Mesothelial cell of epicardium (in vitro differentiated cells): ENCODE results near the gene ARF1. TPM values are rescaled to one million over a fixed set of nuclear protein-coding genes. Genes with fewer than 3 reads are reported as not detected.

Experiments used
- DNase-seq, 2 experiments: peaks; one replicate each; pipeline ENCODE4 v3.0.0; 2021; ENCODE audit warnings: low spot score in 2 of 2; ENCODE audit not compliant: unreplicated experiment in 2 of 2
- H3K27ac Mint-ChIP-seq: 2 replicates; pipeline ENCODE4 v1.8.0; 2021; ENCODE audit warnings: mixed read lengths
- H3K27me3 Mint-ChIP-seq: 2 replicates; pipeline ENCODE4 v1.8.0; 2021; ENCODE audit warnings: low read depth, mixed read lengths
- H3K36me3 Mint-ChIP-seq: 2 replicates; pipeline ENCODE4 v1.8.0; 2021; ENCODE audit warnings: mixed read lengths
- H3K4me1 Mint-ChIP-seq: 2 replicates; pipeline ENCODE4 v1.8.0; 2021; ENCODE audit warnings: mixed read lengths
- H3K4me3 Mint-ChIP-seq: 2 replicates; pipeline ENCODE4 v1.8.0; 2021; ENCODE audit warnings: mild to moderate bottlenecking, moderate library complexity, mixed read lengths
- H3K9me3 Mint-ChIP-seq: 2 replicates; pipeline ENCODE4 v1.8.0; 2021; ENCODE audit warnings: mixed read lengths
- CTCF ChIP-seq: fragments of 200-600 bp; sonication (generic); IDR thresholded peaks from one replicate; pipeline ENCODE4 v1.5.0; 2021; ENCODE audit warnings: antibody characterized with exemption; ENCODE audit not compliant: unreplicated experiment
- total RNA-seq: library from RNA; stranded (reverse); gene quantifications from 3 replicates; pipeline ENCODE4 v1.2.1, GENCODE V29; 2021

ARF1 gene
- total RNA-seq, 1 donor from 2014 or later: 262 TPM

- Mint-ChIP-seq H3K9me3 (no peaks in the 10 kb centered on the region), H3K27ac (peak overlapping the region; percentile 98), H3K4me3 (peak overlapping the region; percentile 90), H3K36me3 (no peaks in the 10 kb centered on the region), H3K4me1 (peaks cover 19% of the 10 kb centered on the region), H3K27me3 (peaks cover 18% of the 10 kb centered on the region)
- DNase-seq: no peak
- TF ChIP-seq CTCF: no peak
Measured at GRCh38 chr1:228139406-228139930, 57.0 kb downstream of the ARF1 start.

GRCh38 chr1:228139931-228140723 lies 57.6 kb downstream of the ARF1 start, which contains the start of gene GUK1:
Gene GUK1 (plus strand): TSS chr1:228140279. CDS start chr1:228140303, 24 bp downstream.
- Mint-ChIP-seq H3K27me3 (peaks cover 13% of the 10 kb centered on the region), H3K4me3 (peak within 1 kb of the TSS; percentile 90), H3K9me3 (no peaks in the 10 kb centered on the region), H3K36me3 (no peaks in the 10 kb centered on the region), H3K27ac (peak within 1 kb of the TSS; percentile 98), H3K4me1 (peaks cover 19% of the 10 kb centered on the region)
- TF ChIP-seq CTCF: no peak
- peak; percentile 99 for DNase-seq

- Mint-ChIP-seq H3K9me3 (no peaks in the 10 kb centered on the region), H3K36me3 (no peaks in the 10 kb centered on the region), H3K27ac (peak overlapping the region; percentile 96), H3K27me3 (peaks cover 9% of the 10 kb centered on the region), H3K4me1 (peaks cover 19% of the 10 kb centered on the region), H3K4me3 (peak overlapping the region; percentile 90)
- DNase-seq: no peak
- TF ChIP-seq CTCF: no peak
Measured at GRCh38 chr1:228140724-228141225, 58.3 kb downstream of the ARF1 start.

- Mint-ChIP-seq H3K36me3 (no peaks in the 10 kb centered on the region), H3K9me3 (no peaks in the 10 kb centered on the region), H3K4me1 (peaks cover 19% of the 10 kb centered on the region), H3K27ac (peak overlapping the region; percentile 96), H3K4me3 (peak overlapping the region; percentile 90), H3K27me3 (peaks cover 5% of the 10 kb centered on the region)
- TF ChIP-seq CTCF: no peak
- DNase-seq: no peak
Measured at GRCh38 chr1:228141226-228142044, 58.9 kb downstream of the ARF1 start.

GRCh38 chr1:228142155-228142691 lies 59.7 kb downstream of the ARF1 start:
- TF ChIP-seq CTCF: no peak
- no peak for DNase-seq
- no peaks in the 10 kb centered on the region for H3K9me3 Mint-ChIP-seq
- no peaks in the 10 kb centered on the region for H3K36me3 Mint-ChIP-seq
- H3K27me3 Mint-ChIP-seq: peaks cover 3% of the 10 kb centered on the region
- H3K4me1 Mint-ChIP-seq: peaks cover 19% of the 10 kb centered on the region
- H3K27ac Mint-ChIP-seq: no peak overlapping the region
- H3K4me3 Mint-ChIP-seq: peak overlapping the region; percentile 90
